ENCODE data around the gene GMEB2.
"Not testable (repeated sequence)": the region's sequence is repeated elsewhere in the genome, so short reads cannot be mapped to it uniquely, and the experiment has no call there.

The GMEB2 gene

DNA sequence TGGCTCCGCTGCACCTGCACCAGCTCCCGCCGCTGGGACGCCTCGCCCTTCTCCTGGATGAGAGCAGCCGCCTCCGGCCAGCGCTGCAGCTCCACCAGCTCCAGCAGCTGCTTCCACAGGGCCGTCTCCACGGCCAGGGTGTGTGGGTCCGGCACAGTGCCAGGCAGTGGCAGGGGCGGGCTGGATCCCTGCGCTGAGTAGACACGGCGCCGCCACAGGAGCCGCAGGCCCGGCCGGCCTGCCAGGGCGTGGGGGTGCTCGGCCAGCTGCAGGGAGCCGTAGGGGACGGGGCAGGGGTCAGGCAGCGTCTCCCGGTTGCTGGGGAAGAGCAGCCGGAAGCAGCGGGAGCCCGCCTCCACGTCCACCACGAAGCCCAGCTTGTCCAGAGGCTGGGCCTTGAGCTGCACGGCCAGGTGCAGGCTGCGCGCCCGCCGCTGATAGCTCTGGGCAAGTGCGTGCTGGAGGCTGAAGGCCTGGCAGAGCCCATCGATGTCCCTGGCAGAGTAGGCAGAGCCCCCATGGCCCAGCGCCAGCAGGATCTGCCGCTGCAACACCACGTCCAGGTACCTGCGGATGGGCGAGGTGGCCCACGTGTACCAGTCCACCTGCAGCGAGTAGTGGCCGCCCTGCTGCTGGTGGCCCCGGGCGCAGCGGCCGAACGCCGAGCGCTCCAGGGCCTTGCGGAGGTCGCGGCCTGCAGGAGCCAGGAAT is 63.5 kb downstream of the GMEB2 start:
- no peak for TF ChIP-seq CTCF (IDR thresholded peaks at IDR 0.05; ENCODE audit: low read depth, low read length, missing control alignments)
- no peak for DNase-seq (ENCODE audit: extremely low read depth, low read depth)
- no peak overlapping the region for H3K4me3 ChIP-seq (replicated peaks; ENCODE audit: low read depth, low read length)

DNA sequence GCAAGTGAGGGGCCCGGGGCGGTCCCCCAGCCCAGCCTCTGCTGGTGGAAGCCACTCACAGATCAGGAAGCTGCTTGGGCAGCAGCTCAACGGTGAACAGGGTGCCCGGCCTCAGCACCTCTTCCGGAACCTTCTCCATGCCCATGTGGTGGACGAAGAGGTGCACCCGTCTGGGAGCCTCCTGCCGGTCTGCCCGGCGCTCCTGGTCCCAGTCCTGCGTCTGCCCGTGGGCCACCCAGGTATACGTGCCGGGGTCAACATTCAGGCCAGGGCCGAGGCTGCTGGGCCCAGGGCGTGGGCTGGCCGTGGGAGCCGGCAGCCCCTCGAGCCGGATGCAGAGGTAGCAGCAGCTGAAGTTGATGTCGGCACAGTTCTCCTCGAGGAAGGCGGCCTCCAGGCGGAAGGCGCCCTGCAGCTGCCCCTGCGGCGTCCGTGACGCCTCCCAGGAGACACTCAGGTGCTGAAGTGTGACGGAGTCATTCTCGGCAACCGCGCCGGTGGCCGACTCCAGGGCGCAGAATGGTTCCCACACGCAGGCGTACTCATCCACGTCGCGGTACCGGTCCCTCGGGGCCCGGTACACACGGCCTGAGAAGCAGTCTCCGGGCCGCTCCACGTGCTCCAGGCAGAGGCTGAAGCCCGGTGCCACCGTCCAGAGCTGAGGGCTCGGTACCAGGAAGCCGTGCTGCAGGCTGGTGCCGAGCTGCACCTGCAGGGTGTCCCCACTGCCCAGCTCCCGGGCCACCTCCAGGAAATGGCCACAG is 64.3 kb downstream of the GMEB2 start:
- DNase-seq (ENCODE audit: extremely low read depth, low read depth), result no peak
- no peak overlapping the region for H3K4me3 ChIP-seq (replicated peaks; ENCODE audit: low read depth, low read length)
- no peak for TF ChIP-seq CTCF (IDR thresholded peaks at IDR 0.05; ENCODE audit: low read depth, low read length, missing control alignments)

- H3K4me3 ChIP-seq (replicated peaks; ENCODE audit: low read depth, low read length), result no peak overlapping the region
- DNase-seq (ENCODE audit: extremely low read depth, low read depth), result no peak
- no peak for TF ChIP-seq CTCF (IDR thresholded peaks at IDR 0.05; ENCODE audit: low read depth, low read length, missing control alignments)
Observed at GRCh38 chr20:63561624-63562396, 65.1 kb downstream of the GMEB2 start.

DNA sequence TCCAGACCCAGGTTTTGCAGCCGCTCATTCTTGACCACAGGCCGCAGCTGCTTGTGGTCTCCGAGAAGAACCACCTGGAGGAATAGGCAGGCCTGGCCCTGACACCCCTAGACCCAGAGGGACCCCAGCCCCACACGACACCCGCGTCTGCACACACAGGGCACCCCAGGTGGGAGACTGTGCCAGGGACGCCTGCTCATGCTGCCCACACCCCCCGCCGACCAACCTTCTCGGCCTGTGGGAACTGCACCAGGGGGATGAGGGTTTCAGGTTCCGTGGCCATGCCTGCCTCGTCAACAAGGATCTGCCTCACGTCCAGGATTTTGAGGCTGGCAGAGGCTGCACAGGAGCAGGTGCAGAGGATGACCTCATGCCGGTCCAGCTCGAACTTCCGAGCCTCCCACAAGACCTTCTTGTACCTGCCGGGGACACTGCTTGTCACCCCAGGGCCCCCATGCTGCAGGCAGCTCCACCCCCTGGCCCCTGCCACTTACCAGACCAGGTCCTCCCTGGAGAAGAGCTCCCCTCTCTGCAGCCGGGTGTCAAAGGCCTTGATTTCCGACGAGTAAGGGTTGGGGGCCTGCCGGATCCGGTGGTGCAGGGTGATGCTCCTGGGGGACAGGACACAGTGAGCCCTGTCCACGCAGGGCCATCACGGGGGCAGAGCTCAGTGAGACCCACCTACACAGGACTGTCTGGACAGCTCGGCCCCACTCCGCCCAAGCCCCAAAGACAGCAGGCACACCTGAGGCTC is 65.9 kb downstream of the GMEB2 start:
- no peak overlapping the region for H3K4me3 ChIP-seq (replicated peaks; ENCODE audit: low read depth, low read length)
- DNase-seq (ENCODE audit: extremely low read depth, low read depth), result no peak
- no peak for TF ChIP-seq CTCF (IDR thresholded peaks at IDR 0.05; ENCODE audit: low read depth, low read length, missing control alignments)

DNA sequence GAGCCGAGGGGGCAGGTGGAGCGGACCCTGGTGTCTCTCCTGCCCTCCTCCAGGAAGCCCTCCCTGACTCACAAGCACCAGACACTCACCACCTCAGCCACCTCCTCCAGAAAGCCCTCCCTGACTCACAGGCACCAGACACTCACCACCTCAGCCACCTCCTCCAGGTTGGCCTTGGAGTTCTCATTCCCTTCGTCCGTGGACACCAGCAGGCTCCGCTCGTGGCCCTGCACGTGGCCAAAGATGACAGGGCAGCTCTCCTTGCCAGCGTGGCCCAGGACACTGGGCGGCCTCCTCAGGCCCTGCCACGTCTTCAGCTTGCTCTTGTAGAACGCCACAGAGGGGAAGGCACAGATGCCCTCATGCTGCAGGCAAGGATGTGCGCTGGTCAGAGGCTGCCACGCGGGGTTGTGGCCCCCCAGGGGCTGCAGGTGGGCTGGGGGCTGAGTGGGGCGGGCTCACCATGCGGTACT is 66.5 kb downstream of the GMEB2 start:
- H3K4me3 ChIP-seq (replicated peaks; ENCODE audit: low read depth, low read length), result no peak overlapping the region
- DNase-seq (ENCODE audit: extremely low read depth, low read depth), result no peak
- TF ChIP-seq CTCF (IDR thresholded peaks at IDR 0.05; ENCODE audit: low read depth, low read length, missing control alignments), result no peak

DNA sequence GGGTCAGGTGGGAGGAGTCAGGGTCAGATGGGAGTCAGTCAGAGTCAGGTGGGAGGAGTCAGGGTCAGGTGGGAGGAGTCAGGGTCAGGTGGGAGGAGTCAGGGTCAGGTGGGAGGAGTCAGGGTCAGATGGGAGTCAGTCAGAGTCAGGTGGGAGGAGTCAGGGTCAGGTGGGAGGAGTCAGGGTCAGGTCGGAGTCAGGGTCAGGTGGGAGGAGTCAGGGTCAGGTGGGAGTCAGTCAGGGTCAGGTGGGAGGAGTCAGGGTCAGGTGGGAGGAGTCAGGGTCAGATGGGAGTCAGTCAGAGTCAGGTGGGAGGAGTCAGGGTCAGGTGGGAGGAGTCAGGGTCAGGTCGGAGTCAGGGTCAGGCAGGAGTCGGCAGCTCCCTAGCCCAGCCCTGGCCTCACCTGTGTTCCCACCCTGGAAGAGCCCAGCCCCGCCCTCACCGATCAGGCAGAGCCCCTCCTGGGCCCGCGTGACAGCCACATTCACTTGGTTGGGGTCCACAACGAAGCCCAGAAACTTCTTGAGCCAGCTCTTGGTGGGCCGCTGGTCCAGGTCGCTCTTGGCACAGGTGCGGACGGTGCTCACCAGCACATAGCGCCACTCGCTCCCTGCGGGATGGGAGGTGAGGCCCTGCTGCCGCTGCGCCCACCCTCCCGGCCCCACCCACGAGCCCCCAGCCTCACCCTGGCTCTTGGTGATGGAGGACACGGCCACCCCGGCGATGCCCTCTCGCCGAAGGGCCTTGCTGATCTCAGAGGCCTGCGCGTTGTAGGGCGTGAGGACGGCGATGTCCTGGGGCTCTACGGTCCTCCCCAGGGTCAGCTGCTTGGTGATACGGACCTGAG is 67.2 kb downstream of the GMEB2 start:
- not testable (repeated sequence) for DNase-seq (ENCODE audit: extremely low read depth, low read depth); H3K4me3 ChIP-seq (replicated peaks; ENCODE audit: low read depth, low read length)
